H1 (cell line): ENCODE measurements around the gene WDR38. TPM values are rescaled to one million over a fixed set of nuclear protein-coding genes. Genes with fewer than 3 reads are reported as not detected.

Experiments
- BACH1 ChIP-seq: IDR thresholded peaks from 2 replicates; pipeline ENCODE4 v1.6.1; 2012; ENCODE audit warnings: low read length, improper control_type of control experiment
- CHD7 ChIP-seq: fragments of 300-600 bp; sonication (generic); IDR thresholded peaks from 2 replicates; pipeline ENCODE4 v1.7.1; 2012; ENCODE audit warnings: low read length, moderate library complexity, mild to moderate bottlenecking, inconsistent platforms; ENCODE audit not compliant: insufficient replicate concordance
- JUN ChIP-seq: IDR thresholded peaks from 2 replicates; pipeline ENCODE4 v1.6.1; 2011; ENCODE audit warnings: low read depth, mild to moderate bottlenecking, improper control_type of control experiment, low read length
- NANOG ChIP-seq: IDR thresholded peaks from 2 replicates; pipeline ENCODE4 v1.6.1; 2011; ENCODE audit warnings: low read length, low read depth, mild to moderate bottlenecking, inconsistent platforms; ENCODE audit not compliant: insufficient read depth, poor library complexity, severe bottlenecking
- SP4 ChIP-seq: IDR thresholded peaks from 2 replicates; pipeline ENCODE4 v1.6.1; 2012; ENCODE audit warnings: low read length, inconsistent platforms
- polyA plus RNA-seq, 7 experiments: library from polyadenylated mRNA; depleted of rRNA in 3 of 7; stranded (reverse) in 5 of 7; unstranded in 2 of 7; fragments of >200 nt in 5 of 7; fragments of 200-250 nt in 2 of 7; gene quantifications; 1 replicate in 5 of 7; 2 replicates in 1 of 7; 4 replicates in 1 of 7; pipeline versions ENCODE4 v1.2.1 to v1.2.3, GENCODE V29; 2011 to 2013; ENCODE audit warnings: missing spikeins in 2 of 7, mixed read lengths in 2 of 7
- total RNA-seq: library from RNA; stranded (reverse); fragmentation: NEBNext Ultra II Directional; extraction: Animal tissue kit (Norgen Biotek cat#: 25700); gene quantifications from 2 replicates; pipeline ENCODE4 v1.2.1, GENCODE V29; 2021

Gene WDR38
- total and polyA plus RNA-seq, 2 of the 8 experiments (the other 6 are each of a cell fraction or from before 2014, with no cell fraction given): not detected

GRCh38 chr9:124854822-124855221 is 1.6 kb downstream of the WDR38 start (continued):
- TF ChIP-seq CHD7 (no peak), JUN (no peak), BACH1 (no peak), NANOG (no peak), SP4 (no peak)
